C4-2B (cell line): ENCODE data around the gene ELFN1.

Experiments used
- ZFX ChIP-seq: fragments of 450-650 bp; IDR thresholded peaks from 2 replicates; pipeline ENCODE4 v1.6.1; 2017
- TF ChIP-seq, protein P1 (sequence below): fragments of 450-650 bp; conservative IDR thresholded peaks from 2 replicates; pipeline ENCODE4 v1.5.1; 2017; ENCODE audit warnings: mild to moderate bottlenecking

DNA sequence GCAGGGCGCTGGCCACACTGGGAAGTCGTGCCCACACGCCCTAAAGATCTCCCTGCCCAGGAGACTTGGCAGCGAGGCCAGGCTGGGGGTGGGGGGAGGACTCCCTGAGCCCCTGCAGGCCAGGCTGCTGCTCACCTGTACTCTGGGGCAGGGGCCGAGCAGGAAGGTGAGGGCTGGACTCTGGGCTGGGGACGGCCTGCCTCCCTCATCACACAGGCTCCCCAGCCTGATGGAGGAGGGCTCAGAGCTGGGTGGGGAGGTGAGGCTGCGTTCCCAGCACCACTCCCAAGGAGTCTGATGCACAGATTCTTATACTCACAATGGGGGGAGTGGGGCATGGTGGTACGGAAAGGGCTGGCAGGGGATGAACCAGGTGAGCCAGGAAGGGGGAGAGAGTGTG is 71.2 kb downstream of the ELFN1 start:
- TF ChIP-seq, protein P1, sequence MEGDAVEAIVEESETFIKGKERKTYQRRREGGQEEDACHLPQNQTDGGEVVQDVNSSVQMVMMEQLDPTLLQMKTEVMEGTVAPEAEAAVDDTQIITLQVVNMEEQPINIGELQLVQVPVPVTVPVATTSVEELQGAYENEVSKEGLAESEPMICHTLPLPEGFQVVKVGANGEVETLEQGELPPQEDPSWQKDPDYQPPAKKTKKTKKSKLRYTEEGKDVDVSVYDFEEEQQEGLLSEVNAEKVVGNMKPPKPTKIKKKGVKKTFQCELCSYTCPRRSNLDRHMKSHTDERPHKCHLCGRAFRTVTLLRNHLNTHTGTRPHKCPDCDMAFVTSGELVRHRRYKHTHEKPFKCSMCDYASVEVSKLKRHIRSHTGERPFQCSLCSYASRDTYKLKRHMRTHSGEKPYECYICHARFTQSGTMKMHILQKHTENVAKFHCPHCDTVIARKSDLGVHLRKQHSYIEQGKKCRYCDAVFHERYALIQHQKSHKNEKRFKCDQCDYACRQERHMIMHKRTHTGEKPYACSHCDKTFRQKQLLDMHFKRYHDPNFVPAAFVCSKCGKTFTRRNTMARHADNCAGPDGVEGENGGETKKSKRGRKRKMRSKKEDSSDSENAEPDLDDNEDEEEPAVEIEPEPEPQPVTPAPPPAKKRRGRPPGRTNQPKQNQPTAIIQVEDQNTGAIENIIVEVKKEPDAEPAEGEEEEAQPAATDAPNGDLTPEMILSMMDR: no peak
- TF ChIP-seq ZFX: no peak
